ENCODE results near the gene DGKI.

DNA sequence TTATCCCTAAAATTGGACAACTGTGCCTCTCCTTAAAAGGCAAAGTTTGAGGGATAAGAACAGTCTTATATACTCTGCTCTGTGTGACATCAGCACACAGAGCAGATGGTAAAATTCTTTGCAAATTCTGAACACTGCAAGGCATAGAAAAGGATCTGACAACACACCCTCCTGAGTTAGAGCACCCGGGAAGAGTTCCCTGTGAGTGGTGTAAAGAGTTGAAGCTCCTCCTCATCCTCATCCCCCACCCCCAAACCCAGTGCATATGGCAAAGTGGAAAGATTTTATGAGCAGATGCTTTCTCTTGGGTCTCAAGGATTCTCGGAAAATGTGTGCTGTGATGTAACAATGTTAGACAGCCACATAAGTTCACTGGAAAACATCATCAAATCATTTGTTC is 40.0 kb upstream of the DGKI start:
- TF ChIP-seq, protein P1, sequence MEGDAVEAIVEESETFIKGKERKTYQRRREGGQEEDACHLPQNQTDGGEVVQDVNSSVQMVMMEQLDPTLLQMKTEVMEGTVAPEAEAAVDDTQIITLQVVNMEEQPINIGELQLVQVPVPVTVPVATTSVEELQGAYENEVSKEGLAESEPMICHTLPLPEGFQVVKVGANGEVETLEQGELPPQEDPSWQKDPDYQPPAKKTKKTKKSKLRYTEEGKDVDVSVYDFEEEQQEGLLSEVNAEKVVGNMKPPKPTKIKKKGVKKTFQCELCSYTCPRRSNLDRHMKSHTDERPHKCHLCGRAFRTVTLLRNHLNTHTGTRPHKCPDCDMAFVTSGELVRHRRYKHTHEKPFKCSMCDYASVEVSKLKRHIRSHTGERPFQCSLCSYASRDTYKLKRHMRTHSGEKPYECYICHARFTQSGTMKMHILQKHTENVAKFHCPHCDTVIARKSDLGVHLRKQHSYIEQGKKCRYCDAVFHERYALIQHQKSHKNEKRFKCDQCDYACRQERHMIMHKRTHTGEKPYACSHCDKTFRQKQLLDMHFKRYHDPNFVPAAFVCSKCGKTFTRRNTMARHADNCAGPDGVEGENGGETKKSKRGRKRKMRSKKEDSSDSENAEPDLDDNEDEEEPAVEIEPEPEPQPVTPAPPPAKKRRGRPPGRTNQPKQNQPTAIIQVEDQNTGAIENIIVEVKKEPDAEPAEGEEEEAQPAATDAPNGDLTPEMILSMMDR (IDR thresholded peaks at IDR 0.05): no peak
- TF ChIP-seq, protein P2, sequence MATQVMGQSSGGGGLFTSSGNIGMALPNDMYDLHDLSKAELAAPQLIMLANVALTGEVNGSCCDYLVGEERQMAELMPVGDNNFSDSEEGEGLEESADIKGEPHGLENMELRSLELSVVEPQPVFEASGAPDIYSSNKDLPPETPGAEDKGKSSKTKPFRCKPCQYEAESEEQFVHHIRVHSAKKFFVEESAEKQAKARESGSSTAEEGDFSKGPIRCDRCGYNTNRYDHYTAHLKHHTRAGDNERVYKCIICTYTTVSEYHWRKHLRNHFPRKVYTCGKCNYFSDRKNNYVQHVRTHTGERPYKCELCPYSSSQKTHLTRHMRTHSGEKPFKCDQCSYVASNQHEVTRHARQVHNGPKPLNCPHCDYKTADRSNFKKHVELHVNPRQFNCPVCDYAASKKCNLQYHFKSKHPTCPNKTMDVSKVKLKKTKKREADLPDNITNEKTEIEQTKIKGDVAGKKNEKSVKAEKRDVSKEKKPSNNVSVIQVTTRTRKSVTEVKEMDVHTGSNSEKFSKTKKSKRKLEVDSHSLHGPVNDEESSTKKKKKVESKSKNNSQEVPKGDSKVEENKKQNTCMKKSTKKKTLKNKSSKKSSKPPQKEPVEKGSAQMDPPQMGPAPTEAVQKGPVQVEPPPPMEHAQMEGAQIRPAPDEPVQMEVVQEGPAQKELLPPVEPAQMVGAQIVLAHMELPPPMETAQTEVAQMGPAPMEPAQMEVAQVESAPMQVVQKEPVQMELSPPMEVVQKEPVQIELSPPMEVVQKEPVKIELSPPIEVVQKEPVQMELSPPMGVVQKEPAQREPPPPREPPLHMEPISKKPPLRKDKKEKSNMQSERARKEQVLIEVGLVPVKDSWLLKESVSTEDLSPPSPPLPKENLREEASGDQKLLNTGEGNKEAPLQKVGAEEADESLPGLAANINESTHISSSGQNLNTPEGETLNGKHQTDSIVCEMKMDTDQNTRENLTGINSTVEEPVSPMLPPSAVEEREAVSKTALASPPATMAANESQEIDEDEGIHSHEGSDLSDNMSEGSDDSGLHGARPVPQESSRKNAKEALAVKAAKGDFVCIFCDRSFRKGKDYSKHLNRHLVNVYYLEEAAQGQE (IDR thresholded peaks at IDR 0.05; ENCODE audit: insufficient read depth in 1 of 2, low read depth in 2 of 2, low read length in 1 of 2): no peak
